ENCODE results near the gene SEC16B.

Gene SEC16B

GRCh38 chr1:177932123-177932522 lies 37.7 kb downstream of the SEC16B start:
- ChIA-PET POLR2A (ENCODE audit: low non-redundant PET) (no interaction called here), CTCF (interaction anchor here (0.7 to 2.2 kb wide), 2 partner anchors 16 to 271 kb away, joined by 3 to 11 read pairs; no protein-coding TSS in a partner anchor)
- no peak overlapping the region for H3K27ac ChIP-seq
- DNase-seq (ENCODE audit: low spot score): no peak
- no peak for TF ChIP-seq CTCF (conservative IDR thresholded peaks at IDR 0.05; ENCODE audit: low read depth)

GRCh38 chr1:177928952-177929351 lies 40.9 kb downstream of the SEC16B start:
- POLR2A ChIA-PET (ENCODE audit: low non-redundant PET): no interaction called here
- TF ChIP-seq CTCF (conservative IDR thresholded peaks at IDR 0.05; ENCODE audit: low read depth): no peak
- CTCF ChIA-PET: no interaction called here
- no peak for DNase-seq (ENCODE audit: low spot score)
- no peak overlapping the region for H3K27ac ChIP-seq

- ChIA-PET POLR2A (ENCODE audit: low non-redundant PET) (no interaction called here), CTCF (no interaction called here)
- TF ChIP-seq CTCF (conservative IDR thresholded peaks at IDR 0.05; ENCODE audit: low read depth): no peak
- DNase-seq (ENCODE audit: low spot score): no peak
- H3K27ac ChIP-seq: no peak overlapping the region
These were observed 41.7 kb downstream of the SEC16B start for GRCh38 chr1:177928194-177928593.

- POLR2A ChIA-PET (ENCODE audit: low non-redundant PET): no interaction called here
- CTCF ChIA-PET: no interaction called here
- peak overlapping the region; percentile 82 for H3K27ac ChIP-seq
- no peak for TF ChIP-seq CTCF (conservative IDR thresholded peaks at IDR 0.05; ENCODE audit: low read depth)
- DNase-seq (ENCODE audit: low spot score): peak; percentile 59
These were observed 42.7 kb downstream of the SEC16B start for GRCh38 chr1:177927021-177927596.

GRCh38 chr1:177926201-177926600 lies 43.7 kb downstream of the SEC16B start:
- CTCF ChIA-PET: interaction anchor here (0.5 to 0.7 kb wide), 3 partner anchors 94 to 566 kb away, joined by 3 to 7 read pairs (median 6); no protein-coding TSS in a partner anchor
- peak overlapping the region; percentile 82 for H3K27ac ChIP-seq
- TF ChIP-seq CTCF (conservative IDR thresholded peaks at IDR 0.05; ENCODE audit: low read depth): no peak
- POLR2A ChIA-PET (ENCODE audit: low non-redundant PET): no interaction called here
- no peak for DNase-seq (ENCODE audit: low spot score)

- TF ChIP-seq CTCF (conservative IDR thresholded peaks at IDR 0.05; ENCODE audit: low read depth): no peak
- CTCF ChIA-PET: no interaction called here
- no peak overlapping the region for H3K27ac ChIP-seq
- no peak for DNase-seq (ENCODE audit: low spot score)
- POLR2A ChIA-PET (ENCODE audit: low non-redundant PET): no interaction called here
These were observed 44.9 kb downstream of the SEC16B start for GRCh38 chr1:177925006-177925405.

Data from RWPE1 (cell line).